ENCODE measurements around the gene CEACAM18.

CEACAM18 gene

DNA sequence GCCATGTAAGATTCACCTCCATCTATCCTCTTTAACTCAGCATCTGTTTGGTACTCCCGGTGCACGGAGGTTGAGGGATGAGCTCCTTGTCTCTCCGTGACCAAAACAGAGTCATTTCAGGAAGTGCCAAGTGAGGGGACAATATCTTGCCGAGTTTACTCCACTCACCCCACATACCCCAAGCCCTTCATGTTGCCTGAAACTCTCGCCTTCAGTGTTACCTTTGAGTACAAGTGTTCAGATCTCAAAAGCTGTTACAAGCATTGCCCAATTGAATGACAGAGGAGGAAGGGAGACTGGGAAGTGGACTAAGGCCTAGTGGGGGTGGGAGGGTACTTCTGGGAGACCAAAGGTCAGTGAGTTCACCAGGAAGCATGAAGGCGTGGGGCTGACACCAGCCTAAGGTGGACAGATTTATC, 29.3 kb downstream of the CEACAM18 start:
- Histone ChIP-seq H3K4me1 (ENCODE audit: control insufficient read depth in 2 of 2, insufficient read depth in 1 of 2, low read depth in 1 of 2, low read length in 2 of 2) (no peaks in the 10 kb centered on the region), H3K27ac (replicated peaks; ENCODE audit: low read length) (no peak overlapping the region), H3K14ac (ENCODE audit: low read length) (no peak overlapping the region), H2AFZ (ENCODE audit: low read length) (no peak overlapping the region), H3K27me3 (ENCODE audit: control insufficient read depth in 3 of 3, insufficient read depth in 3 of 3, low read depth in 1 of 3, low read length in 3 of 3) (peaks cover 0 to 22% (median 0%) of the 10 kb centered on the region in 3 experiments), H3K9me3 (replicated peaks in 1 of 2; ENCODE audit: control insufficient read depth in 2 of 2, insufficient read depth in 1 of 2, low read depth in 1 of 2, low read length in 2 of 2) (peaks cover 0 to 21% of the 10 kb centered on the region in 2 donors), H2BK12ac (ENCODE audit: low read length) (no peak overlapping the region), H4K91ac (ENCODE audit: low read depth, low read length, poor library complexity) (no peak overlapping the region), H3K9ac (ENCODE audit: low read depth, low read length, poor library complexity) (no peak overlapping the region), H3K79me1 (ENCODE audit: low read depth, low read length) (no peaks in the 10 kb centered on the region), H3K23ac (ENCODE audit: low read depth, low read length, poor library complexity) (no peak overlapping the region), H3K4ac (ENCODE audit: low read length) (no peak overlapping the region), H3K4me2 (ENCODE audit: insufficient read depth, low read length, poor library complexity, severe bottlenecking) (no peak overlapping the region), H4K8ac (ENCODE audit: low read depth, low read length) (no peak overlapping the region), H2AK5ac (ENCODE audit: low read depth, low read length) (no peak overlapping the region), H3K36me3 (replicated peaks in 1 of 2; ENCODE audit: control insufficient read depth in 2 of 2, insufficient read depth in 2 of 2, low read length in 2 of 2) (no peaks in the 10 kb centered on the region), H2BK120ac (ENCODE audit: low read depth, low read length) (no peak overlapping the region), H3K4me3 (ENCODE audit: low read length in 2 of 2) (no peak overlapping the region), H2BK15ac (ENCODE audit: low read length) (no peak overlapping the region), H3K18ac (ENCODE audit: low read length) (no peak overlapping the region), H2BK5ac (ENCODE audit: low read length) (no peak overlapping the region)
- no peak for DNase-seq (ENCODE audit: low spot score)
- no CpG with 5 or more reads among the region's 6 CpGs for WGBS, 2 donors (ENCODE audit: extremely low coverage in 2 of 2, insufficient read length in 2 of 2, insufficient replicate concordance in 1 of 2)

DNA sequence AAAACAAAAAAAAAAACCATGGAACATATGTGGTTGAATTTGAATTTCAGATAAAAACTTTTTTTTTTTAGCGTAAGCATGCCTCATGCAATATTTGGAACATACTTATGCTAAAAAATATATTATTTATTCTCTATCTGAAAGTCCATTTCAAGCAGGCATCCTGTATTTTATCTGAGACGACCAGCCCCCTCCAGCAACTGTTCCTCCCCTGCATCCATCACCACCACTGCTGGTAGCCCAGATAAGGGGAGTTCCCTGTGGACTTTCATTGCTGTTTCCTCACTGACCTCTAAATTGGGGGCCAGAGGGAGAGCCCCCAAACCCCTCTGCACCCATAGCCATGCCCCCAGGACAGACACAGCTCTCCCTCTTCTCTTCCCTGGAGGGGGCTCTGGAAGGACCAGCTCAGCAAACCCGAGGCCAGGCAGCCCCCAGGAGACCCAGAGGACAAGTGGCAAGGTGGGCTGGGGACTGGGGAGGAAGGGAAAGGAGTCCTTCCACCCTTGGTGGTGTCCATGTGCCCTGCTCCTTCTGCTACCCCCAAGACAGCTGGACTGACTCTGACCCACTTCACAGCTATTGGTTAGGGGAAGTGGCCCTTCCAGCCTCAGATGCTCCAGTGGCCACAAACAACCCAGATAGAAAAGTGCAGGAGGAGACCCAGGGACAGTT, 29.9 kb downstream of the CEACAM18 start:
- Histone ChIP-seq H4K91ac (ENCODE audit: low read depth, low read length, poor library complexity) (no peak overlapping the region), H2BK15ac (ENCODE audit: low read length) (no peak overlapping the region), H3K36me3 (replicated peaks in 1 of 2; ENCODE audit: control insufficient read depth in 2 of 2, insufficient read depth in 2 of 2, low read length in 2 of 2) (no peaks in the 10 kb centered on the region), H3K18ac (ENCODE audit: low read length) (no peak overlapping the region), H2BK12ac (ENCODE audit: low read length) (no peak overlapping the region), H2BK120ac (ENCODE audit: low read depth, low read length) (no peak overlapping the region), H3K27ac (replicated peaks; ENCODE audit: low read length) (no peak overlapping the region), H3K27me3 (ENCODE audit: control insufficient read depth in 3 of 3, insufficient read depth in 3 of 3, low read depth in 1 of 3, low read length in 3 of 3) (peaks cover 0 to 22% (median 0%) of the 10 kb centered on the region in 3 experiments), H3K4me3 (ENCODE audit: low read length in 2 of 2) (no peak overlapping the region), H2AFZ (ENCODE audit: low read length) (no peak overlapping the region), H4K8ac (ENCODE audit: low read depth, low read length) (peak overlapping the region; percentile 57), H3K9me3 (replicated peaks in 1 of 2; ENCODE audit: control insufficient read depth in 2 of 2, insufficient read depth in 1 of 2, low read depth in 1 of 2, low read length in 2 of 2) (peaks cover 0 to 20% of the 10 kb centered on the region in 2 donors), H3K23ac (ENCODE audit: low read depth, low read length, poor library complexity) (no peak overlapping the region), H2BK5ac (ENCODE audit: low read length) (no peak overlapping the region), H2AK5ac (ENCODE audit: low read depth, low read length) (no peak overlapping the region), H3K4ac (ENCODE audit: low read length) (no peak overlapping the region), H3K14ac (ENCODE audit: low read length) (no peak overlapping the region), H3K4me2 (ENCODE audit: insufficient read depth, low read length, poor library complexity, severe bottlenecking) (no peak overlapping the region), H3K9ac (ENCODE audit: low read depth, low read length, poor library complexity) (no peak overlapping the region), H3K79me1 (ENCODE audit: low read depth, low read length) (no peaks in the 10 kb centered on the region), H3K4me1 (ENCODE audit: control insufficient read depth in 2 of 2, insufficient read depth in 1 of 2, low read depth in 1 of 2, low read length in 2 of 2) (no peaks in the 10 kb centered on the region)
- WGBS, 2 donors (ENCODE audit: extremely low coverage in 2 of 2, insufficient read length in 2 of 2, insufficient replicate concordance in 1 of 2) = no CpG with 5 or more reads among the region's 3 CpGs
- DNase-seq (ENCODE audit: low spot score) = no peak

DNA sequence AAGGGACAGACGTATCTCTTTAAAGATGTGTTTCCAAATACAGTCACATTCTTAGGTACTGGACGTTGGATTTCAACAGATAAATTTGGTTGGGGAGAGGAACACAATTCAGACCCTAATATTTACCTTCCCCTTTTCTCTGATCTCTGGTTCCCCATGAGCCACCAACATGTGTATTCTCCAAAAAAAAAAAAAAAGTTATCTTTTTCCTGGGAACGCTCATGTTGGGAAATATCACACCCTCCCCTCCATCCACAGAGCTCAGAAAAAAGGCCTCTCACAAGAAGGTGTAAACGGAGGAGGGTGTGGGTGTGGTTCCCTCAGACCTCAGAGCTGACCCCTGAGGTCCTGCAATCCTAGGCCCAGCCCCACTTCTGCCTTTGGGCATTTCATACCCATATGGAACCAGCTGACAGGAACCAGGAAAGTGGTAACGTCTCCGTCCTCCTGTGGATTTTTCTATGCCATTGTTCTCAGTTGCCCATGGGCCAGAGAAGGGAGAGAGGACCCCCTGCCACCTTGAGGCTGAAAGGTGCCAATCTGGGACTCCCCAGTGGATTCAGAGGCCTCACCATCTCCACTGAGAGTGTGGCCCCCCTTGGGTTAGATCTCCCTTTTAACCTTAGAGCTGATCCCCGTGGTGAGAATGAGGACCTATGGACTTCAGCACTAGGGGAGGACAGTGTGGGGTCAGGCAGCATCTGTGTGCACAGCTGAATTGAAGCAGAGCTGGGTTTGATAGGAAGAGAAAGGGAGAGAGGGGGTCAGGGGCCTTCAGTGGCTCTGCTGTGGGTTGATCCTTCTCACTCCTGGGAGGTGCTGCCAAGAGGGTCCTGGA, 31.7 kb downstream of the CEACAM18 start:
- no peak overlapping the region for H2BK15ac ChIP-seq (ENCODE audit: low read length)
- no peak overlapping the region for H2AFZ ChIP-seq (ENCODE audit: low read length)
- H2BK120ac ChIP-seq (ENCODE audit: low read depth, low read length) = no peak overlapping the region
- H3K9me3 ChIP-seq (replicated peaks in 1 of 2; ENCODE audit: control insufficient read depth in 2 of 2, insufficient read depth in 1 of 2, low read depth in 1 of 2, low read length in 2 of 2) = peaks cover 0 to 18% of the 10 kb centered on the region in 2 donors
- no peak overlapping the region for H3K4me2 ChIP-seq (ENCODE audit: insufficient read depth, low read length, poor library complexity, severe bottlenecking)
- no peak overlapping the region for H2BK12ac ChIP-seq (ENCODE audit: low read length)
- no peak overlapping the region for H3K9ac ChIP-seq (ENCODE audit: low read depth, low read length, poor library complexity)
- peaks cover 0 to 22% (median 0%) of the 10 kb centered on the region in 3 experiments for H3K27me3 ChIP-seq (ENCODE audit: control insufficient read depth in 3 of 3, insufficient read depth in 3 of 3, low read depth in 1 of 3, low read length in 3 of 3)
- no peak overlapping the region for H3K4ac ChIP-seq (ENCODE audit: low read length)
- H4K8ac ChIP-seq (ENCODE audit: low read depth, low read length) = no peak overlapping the region
- no peak overlapping the region for H3K27ac ChIP-seq (replicated peaks; ENCODE audit: low read length)
- no CpG with 5 or more reads among the region's 7 CpGs for WGBS, 2 donors (ENCODE audit: extremely low coverage in 2 of 2, insufficient read length in 2 of 2, insufficient replicate concordance in 1 of 2)
- no peak overlapping the region for H3K18ac ChIP-seq (ENCODE audit: low read length)
- H2BK5ac ChIP-seq (ENCODE audit: low read length) = no peak overlapping the region
- DNase-seq (ENCODE audit: low spot score) = no peak
- no peak overlapping the region for H3K14ac ChIP-seq (ENCODE audit: low read length)
- H3K79me1 ChIP-seq (ENCODE audit: low read depth, low read length) = no peaks in the 10 kb centered on the region
- H3K4me3 ChIP-seq (ENCODE audit: low read length in 2 of 2) = no peak overlapping the region
- H3K23ac ChIP-seq (ENCODE audit: low read depth, low read length, poor library complexity) = no peak overlapping the region
- H4K91ac ChIP-seq (ENCODE audit: low read depth, low read length, poor library complexity) = no peak overlapping the region
- no peaks in the 10 kb centered on the region for H3K36me3 ChIP-seq (replicated peaks in 1 of 2; ENCODE audit: control insufficient read depth in 2 of 2, insufficient read depth in 2 of 2, low read length in 2 of 2)
- H2AK5ac ChIP-seq (ENCODE audit: low read depth, low read length) = no peak overlapping the region
- no peaks in the 10 kb centered on the region for H3K4me1 ChIP-seq (ENCODE audit: control insufficient read depth in 2 of 2, insufficient read depth in 1 of 2, low read depth in 1 of 2, low read length in 2 of 2)

DNA sequence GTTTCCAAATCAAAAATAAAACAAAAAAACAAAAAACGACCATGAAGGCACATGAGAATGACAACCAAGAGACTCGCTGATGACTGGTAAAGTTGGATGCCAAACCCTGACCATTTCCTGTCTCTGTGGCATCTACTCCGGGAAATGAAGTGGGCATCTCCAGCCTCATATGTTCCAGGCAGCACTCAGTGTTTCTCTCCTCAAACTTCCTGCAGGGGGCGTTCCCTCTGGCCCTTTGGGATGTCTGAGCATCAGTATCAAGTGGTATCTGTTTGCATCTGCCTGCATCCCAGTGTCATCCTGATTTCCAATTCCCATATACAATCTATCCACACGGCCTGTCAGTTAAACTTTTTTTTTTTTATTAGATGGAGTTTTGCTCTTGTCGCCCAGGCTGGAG, 33.0 kb downstream of the CEACAM18 start:
- Histone ChIP-seq H3K23ac (ENCODE audit: low read depth, low read length, poor library complexity) (no peak overlapping the region), H3K4ac (ENCODE audit: low read length) (no peak overlapping the region), H3K27ac (replicated peaks; ENCODE audit: low read length) (no peak overlapping the region), H3K4me2 (ENCODE audit: insufficient read depth, low read length, poor library complexity, severe bottlenecking) (no peak overlapping the region), H3K9me3 (replicated peaks in 1 of 2; ENCODE audit: control insufficient read depth in 2 of 2, insufficient read depth in 1 of 2, low read depth in 1 of 2, low read length in 2 of 2) (peaks cover 0 to 11% of the 10 kb centered on the region in 2 donors), H3K4me3 (ENCODE audit: low read length in 2 of 2) (no peak overlapping the region), H3K27me3 (ENCODE audit: control insufficient read depth in 3 of 3, insufficient read depth in 3 of 3, low read depth in 1 of 3, low read length in 3 of 3) (peaks cover 0 to 22% (median 0%) of the 10 kb centered on the region in 3 experiments), H2BK15ac (ENCODE audit: low read length) (no peak overlapping the region), H3K4me1 (ENCODE audit: control insufficient read depth in 2 of 2, insufficient read depth in 1 of 2, low read depth in 1 of 2, low read length in 2 of 2) (no peaks in the 10 kb centered on the region), H3K18ac (ENCODE audit: low read length) (no peak overlapping the region), H3K79me1 (ENCODE audit: low read depth, low read length) (no peaks in the 10 kb centered on the region), H2BK5ac (ENCODE audit: low read length) (no peak overlapping the region), H3K14ac (ENCODE audit: low read length) (peak overlapping the region; percentile 91), H3K36me3 (replicated peaks in 1 of 2; ENCODE audit: control insufficient read depth in 2 of 2, insufficient read depth in 2 of 2, low read length in 2 of 2) (no peaks in the 10 kb centered on the region), H3K9ac (ENCODE audit: low read depth, low read length, poor library complexity) (no peak overlapping the region), H2BK12ac (ENCODE audit: low read length) (no peak overlapping the region), H2AFZ (ENCODE audit: low read length) (no peak overlapping the region), H4K91ac (ENCODE audit: low read depth, low read length, poor library complexity) (no peak overlapping the region), H4K8ac (ENCODE audit: low read depth, low read length) (no peak overlapping the region), H2AK5ac (ENCODE audit: low read depth, low read length) (no peak overlapping the region), H2BK120ac (ENCODE audit: low read depth, low read length) (no peak overlapping the region)
- no CpG with 5 or more reads among the region's 6 CpGs for WGBS, 2 donors (ENCODE audit: extremely low coverage in 2 of 2, insufficient read length in 2 of 2, insufficient replicate concordance in 1 of 2)
- DNase-seq (ENCODE audit: low spot score) = no peak

Data from neuronal stem cell (in vitro differentiated cells).